ENCODE results near the gene NAV1.

NAV1 gene

GRCh38 chr1:201563941-201564340 lies 25.0 kb downstream of the NAV1 start:
- no peak for DNase-seq (ENCODE audit: low spot score)
- H3K27ac ChIP-seq (ENCODE audit: poor library complexity, severe bottlenecking), result peak overlapping the region; percentile 90

GRCh38 chr1:201565024-201565730 lies 26.2 kb downstream of the NAV1 start:
- H3K36me3 ChIP-seq (ENCODE audit: low read depth), result no peaks in the 10 kb centered on the region
- no peak overlapping the region for H3K27ac ChIP-seq (ENCODE audit: poor library complexity, severe bottlenecking)
- no peaks in the 10 kb centered on the region for H3K9me3 ChIP-seq (ENCODE audit: severe bottlenecking)
- no peak overlapping the region for H3K4me3 ChIP-seq (ENCODE audit: severe bottlenecking)
- peaks cover 18% of the 10 kb centered on the region for H3K4me1 ChIP-seq (ENCODE audit: insufficient read depth, poor library complexity, severe bottlenecking)
- H3K27me3 ChIP-seq (ENCODE audit: insufficient read depth, poor library complexity, severe bottlenecking), result no peaks in the 10 kb centered on the region
- no peak for TF ChIP-seq CTCF (IDR thresholded peaks at IDR 0.05; ENCODE audit: poor library complexity, severe bottlenecking)
- DNase-seq (ENCODE audit: low spot score) (no peak), ATAC-seq (ENCODE audit: low read depth) (no peak)

More at GRCh38 chr1:201563941-201564340, 25.0 kb downstream of the NAV1 start:
- ATAC-seq (ENCODE audit: low read depth), result no peak
- H3K27me3 ChIP-seq (ENCODE audit: insufficient read depth, poor library complexity, severe bottlenecking), result no peaks in the 10 kb centered on the region
- no peak for TF ChIP-seq CTCF (IDR thresholded peaks at IDR 0.05; ENCODE audit: poor library complexity, severe bottlenecking)
- no peaks in the 10 kb centered on the region for H3K9me3 ChIP-seq (ENCODE audit: severe bottlenecking)
- H3K4me1 ChIP-seq (ENCODE audit: insufficient read depth, poor library complexity, severe bottlenecking), result peaks cover 18% of the 10 kb centered on the region
- no peak overlapping the region for H3K4me3 ChIP-seq (ENCODE audit: severe bottlenecking)
- no peaks in the 10 kb centered on the region for H3K36me3 ChIP-seq (ENCODE audit: low read depth)

- TF ChIP-seq CTCF (IDR thresholded peaks at IDR 0.05; ENCODE audit: poor library complexity, severe bottlenecking), result no peak
These were observed 27.0 kb downstream of the NAV1 start for GRCh38 chr1:201565771-201566528.

GRCh38 chr1:201566529-201566823 lies 27.5 kb downstream of the NAV1 start:
- H3K27ac ChIP-seq (ENCODE audit: poor library complexity, severe bottlenecking), result no peak overlapping the region
- H3K9me3 ChIP-seq (ENCODE audit: severe bottlenecking), result no peaks in the 10 kb centered on the region
- peaks cover 16% of the 10 kb centered on the region for H3K4me1 ChIP-seq (ENCODE audit: insufficient read depth, poor library complexity, severe bottlenecking)
- DNase-seq (ENCODE audit: low spot score) (no peak), ATAC-seq (ENCODE audit: low read depth) (no peak)
- no peaks in the 10 kb centered on the region for H3K36me3 ChIP-seq (ENCODE audit: low read depth)
- no peaks in the 10 kb centered on the region for H3K27me3 ChIP-seq (ENCODE audit: insufficient read depth, poor library complexity, severe bottlenecking)
- H3K4me3 ChIP-seq (ENCODE audit: severe bottlenecking), result no peak overlapping the region
- no peak for TF ChIP-seq CTCF (IDR thresholded peaks at IDR 0.05; ENCODE audit: poor library complexity, severe bottlenecking)

More at GRCh38 chr1:201565771-201566528, 27.0 kb downstream of the NAV1 start:
- Histone ChIP-seq H3K27ac (ENCODE audit: poor library complexity, severe bottlenecking) (no peak overlapping the region), H3K4me3 (ENCODE audit: severe bottlenecking) (no peak overlapping the region), H3K9me3 (ENCODE audit: severe bottlenecking) (no peaks in the 10 kb centered on the region), H3K27me3 (ENCODE audit: insufficient read depth, poor library complexity, severe bottlenecking) (no peaks in the 10 kb centered on the region), H3K4me1 (ENCODE audit: insufficient read depth, poor library complexity, severe bottlenecking) (peaks cover 18% of the 10 kb centered on the region), H3K36me3 (ENCODE audit: low read depth) (no peaks in the 10 kb centered on the region)
- DNase-seq (ENCODE audit: low spot score), result no peak
- no peak for ATAC-seq (ENCODE audit: low read depth)
